ENCODE measurements around the gene UTP25. TPM values are rescaled to one million over a fixed set of nuclear protein-coding genes. Genes with fewer than 3 reads are reported as not detected.

Gene UTP25
- total RNA-seq, 2 donors from 2014 or later: 4.3 to 6.0 TPM

DNA sequence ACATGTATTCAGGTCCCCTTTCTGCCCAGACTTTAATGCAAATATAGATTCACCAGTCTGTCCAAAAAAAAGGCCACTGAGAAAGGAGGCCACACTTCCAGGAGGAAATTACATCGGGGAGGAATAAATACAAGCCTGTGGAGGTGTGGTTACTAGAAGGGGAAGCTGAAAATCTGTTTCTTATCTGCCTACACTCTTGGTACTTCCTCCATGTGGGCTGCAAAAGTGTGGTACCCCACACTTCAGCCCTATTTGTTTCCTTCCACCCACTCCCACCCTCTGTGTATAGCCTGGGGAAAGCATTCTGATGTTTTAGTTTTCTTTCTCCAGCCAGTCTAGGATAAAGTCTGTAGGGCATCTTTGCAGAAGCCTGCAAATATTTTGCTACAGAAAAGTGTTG, 38.4 kb downstream of the UTP25 start:
- peaks cover 13% of the 10 kb centered on the region for H3K9me3 ChIP-seq (ENCODE audit: control insufficient read depth, low read length)
- H3K27me3 ChIP-seq (ENCODE audit: control insufficient read depth, insufficient read depth, low read length, poor library complexity, severe bottlenecking): peaks cover 9% of the 10 kb centered on the region
- Mint-ChIP-seq H3K9me3 (peaks cover 24% of the 10 kb centered on the region), H3K27ac (no peak overlapping the region), H3K4me3 (no peak overlapping the region), H3K4me1 (peaks cover 19% of the 10 kb centered on the region), H3K36me3 (ENCODE audit: low read depth) (no peaks in the 10 kb centered on the region), H3K27me3 (ENCODE audit: insufficient read depth) (peaks cover 15% of the 10 kb centered on the region)
- H3K36me3 ChIP-seq (ENCODE audit: control insufficient read depth, insufficient read depth, low read length): no peaks in the 10 kb centered on the region
- no peak overlapping the region for H3K27ac ChIP-seq (ENCODE audit: low read depth, low read length)
- no peak overlapping the region for H3K4me3 ChIP-seq (ENCODE audit: low read length)
- H3K4me1 ChIP-seq (ENCODE audit: control insufficient read depth, insufficient read depth, low read length): no peaks in the 10 kb centered on the region
- H3K9ac ChIP-seq (ENCODE audit: extremely low read depth, low read length, poor library complexity, severe bottlenecking): no peak overlapping the region
- TF ChIP-seq CTCF (conservative IDR thresholded peaks at IDR 0.05): no peak
- 88% methylated on average over 1 of the region's 1 CpG; no CpG with 5 or more reads in 1 of the 2 experiments for WGBS, 2 experiments (ENCODE audit: insufficient coverage in 1 of 2, insufficient read length in 1 of 2)
- DNase-seq: no peak

DNA sequence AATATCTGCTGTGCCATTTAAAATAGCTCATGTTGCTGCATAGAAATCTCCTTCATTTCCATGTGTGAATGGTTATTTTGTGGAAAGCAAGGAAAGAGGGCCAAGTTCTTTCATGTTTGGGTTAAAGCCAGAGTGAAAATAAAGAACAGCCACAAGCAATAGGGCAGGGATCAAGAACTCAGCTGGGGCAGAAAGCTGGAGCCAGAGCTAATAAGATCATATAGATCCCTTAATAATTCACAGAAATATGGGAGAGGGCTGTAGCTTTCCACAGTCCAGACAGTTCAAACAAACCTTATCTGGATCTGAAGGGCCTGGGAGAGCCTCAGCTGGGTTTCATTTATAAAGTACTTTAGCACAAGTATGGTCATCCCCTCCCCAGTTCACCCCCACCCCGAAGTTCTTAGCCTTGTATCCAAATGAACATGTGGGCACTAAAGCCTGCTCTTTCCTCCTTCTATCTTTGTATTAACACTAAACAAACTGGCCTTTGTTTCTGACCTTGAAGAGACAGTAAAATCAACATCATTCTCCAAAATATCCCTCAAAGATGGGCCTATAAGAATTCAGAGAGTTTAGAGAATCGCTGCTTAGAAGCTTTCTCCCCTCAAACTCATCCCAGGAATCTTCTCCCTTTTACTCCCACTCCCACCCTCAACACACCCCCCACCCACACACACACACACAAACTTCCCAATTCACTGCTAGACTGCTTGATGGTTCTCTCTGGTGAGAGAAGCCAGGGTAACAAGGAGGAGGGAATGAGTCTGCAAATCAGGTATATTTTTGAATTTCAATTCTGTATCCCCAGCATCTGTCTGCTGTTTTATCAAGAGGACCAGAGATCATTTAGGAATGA, 41.7 kb downstream of the UTP25 start:
- Mint-ChIP-seq H3K4me3 (no peak overlapping the region), H3K36me3 (ENCODE audit: low read depth) (no peaks in the 10 kb centered on the region), H3K9me3 (peaks cover 24% of the 10 kb centered on the region), H3K27me3 (ENCODE audit: insufficient read depth) (peaks cover 2% of the 10 kb centered on the region), H3K4me1 (peaks cover 6% of the 10 kb centered on the region), H3K27ac (no peak overlapping the region)
- no peaks in the 10 kb centered on the region for H3K4me1 ChIP-seq (ENCODE audit: control insufficient read depth, insufficient read depth, low read length)
- no peak for DNase-seq
- H3K9ac ChIP-seq (ENCODE audit: extremely low read depth, low read length, poor library complexity, severe bottlenecking): no peak overlapping the region
- H3K9me3 ChIP-seq (ENCODE audit: control insufficient read depth, low read length): peaks cover 13% of the 10 kb centered on the region
- no peak for TF ChIP-seq CTCF (conservative IDR thresholded peaks at IDR 0.05)
- H3K36me3 ChIP-seq (ENCODE audit: control insufficient read depth, insufficient read depth, low read length): no peaks in the 10 kb centered on the region
- H3K27me3 ChIP-seq (ENCODE audit: control insufficient read depth, insufficient read depth, low read length, poor library complexity, severe bottlenecking): no peaks in the 10 kb centered on the region
- 80 to 83% methylated on average over 1 to 2 of the region's 2 CpGs for WGBS, 2 experiments (ENCODE audit: insufficient coverage in 1 of 2, insufficient read length in 1 of 2)
- no peak overlapping the region for H3K4me3 ChIP-seq (ENCODE audit: low read length)
- no peak overlapping the region for H3K27ac ChIP-seq (ENCODE audit: low read depth, low read length)

DNA sequence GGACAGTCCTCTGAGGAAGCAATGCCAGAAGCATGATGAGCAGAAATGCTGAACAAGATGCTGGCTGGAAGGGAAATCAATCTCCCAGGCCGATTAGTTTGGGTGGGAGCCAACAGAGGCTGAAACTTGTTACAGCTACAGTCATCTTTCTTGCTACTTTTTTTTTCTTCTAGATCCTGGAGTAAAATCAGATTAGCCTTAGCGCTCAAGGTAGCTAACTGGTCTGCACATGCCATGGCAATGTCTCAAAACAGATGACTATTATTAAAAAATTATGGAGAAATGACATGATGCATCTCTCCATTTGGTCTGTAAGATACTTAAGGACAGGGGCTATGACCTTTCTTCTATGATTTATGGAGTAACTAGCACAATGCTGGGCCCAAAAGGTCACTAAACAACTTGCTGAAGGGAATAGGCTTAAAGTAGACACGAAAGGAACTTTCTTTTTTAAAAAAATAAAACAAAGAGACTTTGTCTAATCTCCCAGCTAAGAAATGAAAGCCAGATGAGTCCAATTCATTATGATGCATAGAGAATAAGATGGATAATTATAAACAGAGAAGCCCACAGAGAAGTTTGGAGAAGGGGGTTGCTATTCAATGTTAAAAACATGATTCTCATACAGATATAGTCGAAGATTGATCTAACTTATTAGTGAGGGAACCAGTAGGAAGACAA, 42.5 kb downstream of the UTP25 start:
- WGBS, 2 experiments (ENCODE audit: insufficient coverage in 1 of 2, insufficient read length in 1 of 2): 86 to 91% methylated on average over 4 of the region's 4 CpGs
- H3K27ac ChIP-seq (ENCODE audit: low read depth, low read length): no peak overlapping the region

More for the DNA sequence above, 42.5 kb downstream of the UTP25 start:
- Mint-ChIP-seq H3K27me3 (ENCODE audit: insufficient read depth) (peaks cover 2% of the 10 kb centered on the region), H3K27ac (no peak overlapping the region), H3K9me3 (peaks cover 24% of the 10 kb centered on the region), H3K36me3 (ENCODE audit: low read depth) (no peaks in the 10 kb centered on the region), H3K4me1 (peaks cover 6% of the 10 kb centered on the region), H3K4me3 (no peak overlapping the region)
- no peak overlapping the region for H3K9ac ChIP-seq (ENCODE audit: extremely low read depth, low read length, poor library complexity, severe bottlenecking)
- peaks cover 13% of the 10 kb centered on the region for H3K9me3 ChIP-seq (ENCODE audit: control insufficient read depth, low read length)
- no peaks in the 10 kb centered on the region for H3K4me1 ChIP-seq (ENCODE audit: control insufficient read depth, insufficient read depth, low read length)
- TF ChIP-seq CTCF (conservative IDR thresholded peaks at IDR 0.05): no peak
- no peak overlapping the region for H3K4me3 ChIP-seq (ENCODE audit: low read length)
- H3K27me3 ChIP-seq (ENCODE audit: control insufficient read depth, insufficient read depth, low read length, poor library complexity, severe bottlenecking): no peaks in the 10 kb centered on the region
- no peaks in the 10 kb centered on the region for H3K36me3 ChIP-seq (ENCODE audit: control insufficient read depth, insufficient read depth, low read length)
- DNase-seq: no peak

Data from endodermal cell (in vitro differentiated cells).